ENCODE measurements around the gene PCDH15. TPM values are rescaled to one million over a fixed set of nuclear protein-coding genes. Genes with fewer than 3 reads are reported as not detected.

The PCDH15 gene
- total RNA-seq, 1 donor from 2014 or later, result not detected

DNA sequence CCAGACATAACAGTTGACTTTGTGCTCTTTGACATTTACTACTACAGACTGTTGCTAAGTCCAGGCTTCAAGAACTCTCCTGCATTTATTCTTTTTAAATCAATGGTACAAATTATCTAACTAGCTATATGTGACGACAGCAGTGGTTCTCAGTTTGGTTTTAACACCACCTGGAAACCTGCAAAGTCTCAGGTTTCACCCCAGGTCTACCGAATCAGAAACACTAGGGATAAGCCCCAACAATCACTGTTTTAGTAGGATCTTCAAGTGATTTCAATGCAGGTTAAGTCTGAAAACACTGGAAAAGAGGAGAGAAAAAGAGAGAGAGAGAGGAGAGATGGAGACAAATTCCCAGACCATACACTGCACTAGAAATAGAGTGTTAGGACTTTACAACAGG is 519.0 kb downstream of the PCDH15 start:
- Histone ChIP-seq H3K27ac (no peak overlapping the region), H3K4me1 (no peaks in the 10 kb centered on the region), H3K36me3 (no peaks in the 10 kb centered on the region), H3K27me3 (no peaks in the 10 kb centered on the region), H3K4me3 (no peak overlapping the region), H3K9me3 (no peaks in the 10 kb centered on the region)
- intact Hi-C loops (cut with DNase I), result no loop called here
- no peak for DNase-seq (ENCODE audit: low spot score in 2 of 2)
- TF ChIP-seq, protein P1, sequence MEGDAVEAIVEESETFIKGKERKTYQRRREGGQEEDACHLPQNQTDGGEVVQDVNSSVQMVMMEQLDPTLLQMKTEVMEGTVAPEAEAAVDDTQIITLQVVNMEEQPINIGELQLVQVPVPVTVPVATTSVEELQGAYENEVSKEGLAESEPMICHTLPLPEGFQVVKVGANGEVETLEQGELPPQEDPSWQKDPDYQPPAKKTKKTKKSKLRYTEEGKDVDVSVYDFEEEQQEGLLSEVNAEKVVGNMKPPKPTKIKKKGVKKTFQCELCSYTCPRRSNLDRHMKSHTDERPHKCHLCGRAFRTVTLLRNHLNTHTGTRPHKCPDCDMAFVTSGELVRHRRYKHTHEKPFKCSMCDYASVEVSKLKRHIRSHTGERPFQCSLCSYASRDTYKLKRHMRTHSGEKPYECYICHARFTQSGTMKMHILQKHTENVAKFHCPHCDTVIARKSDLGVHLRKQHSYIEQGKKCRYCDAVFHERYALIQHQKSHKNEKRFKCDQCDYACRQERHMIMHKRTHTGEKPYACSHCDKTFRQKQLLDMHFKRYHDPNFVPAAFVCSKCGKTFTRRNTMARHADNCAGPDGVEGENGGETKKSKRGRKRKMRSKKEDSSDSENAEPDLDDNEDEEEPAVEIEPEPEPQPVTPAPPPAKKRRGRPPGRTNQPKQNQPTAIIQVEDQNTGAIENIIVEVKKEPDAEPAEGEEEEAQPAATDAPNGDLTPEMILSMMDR (IDR thresholded peaks at IDR 0.05), result no peak

DNA sequence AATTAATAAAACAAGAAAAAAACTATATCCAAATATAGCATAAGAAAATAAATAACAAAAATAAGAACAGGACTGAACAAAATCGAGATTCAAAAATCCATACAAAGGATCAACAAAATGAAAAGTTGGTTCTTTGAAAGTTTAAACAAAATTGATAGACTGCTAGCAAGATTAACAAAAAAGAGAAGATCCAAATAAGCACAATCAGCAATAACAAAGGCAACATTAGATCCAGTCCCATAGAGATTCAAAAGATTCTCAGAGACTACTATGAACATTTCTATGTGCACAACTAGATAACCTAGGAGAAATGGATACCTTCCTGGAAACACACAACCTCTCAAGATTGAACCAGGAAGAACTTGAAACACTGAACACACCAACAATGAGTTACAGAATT is 534.6 kb downstream of the PCDH15 start:
- TF ChIP-seq, protein P1 (IDR thresholded peaks at IDR 0.05), result no peak
- Histone ChIP-seq H3K4me1 (no peaks in the 10 kb centered on the region), H3K9me3 (no peaks in the 10 kb centered on the region), H3K36me3 (no peaks in the 10 kb centered on the region), H3K27me3 (no peaks in the 10 kb centered on the region), H3K4me3 (no peak overlapping the region), H3K27ac (no peak overlapping the region)
- intact Hi-C loops (cut with DNase I), result no loop called here
- no peak for DNase-seq (ENCODE audit: low spot score in 2 of 2)

DNA sequence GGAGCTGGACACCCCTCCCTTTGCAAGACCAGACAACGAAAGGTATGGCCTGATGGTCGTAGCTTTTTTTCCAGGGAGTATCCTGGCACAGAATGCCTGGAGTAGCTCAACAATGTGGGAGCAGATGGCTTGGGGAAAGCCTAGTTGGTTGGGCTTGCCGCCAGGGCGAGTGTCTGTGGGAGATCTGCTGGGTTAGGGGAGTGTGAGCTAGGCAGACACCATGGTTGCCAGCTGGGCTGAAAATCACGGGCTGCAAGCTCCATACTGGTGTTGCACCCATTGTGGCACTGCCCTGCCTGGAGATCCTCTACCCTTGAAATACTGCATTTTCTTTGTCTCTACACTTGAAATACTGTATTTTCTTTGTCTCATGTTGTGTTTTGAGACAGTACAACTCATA is 538.3 kb downstream of the PCDH15 start:
- intact Hi-C loops (cut with DNase I), result no loop called here
- Histone ChIP-seq H3K27me3 (no peaks in the 10 kb centered on the region), H3K27ac (no peak overlapping the region), H3K36me3 (no peaks in the 10 kb centered on the region), H3K9me3 (no peaks in the 10 kb centered on the region), H3K4me3 (no peak overlapping the region), H3K4me1 (no peaks in the 10 kb centered on the region)
- DNase-seq (ENCODE audit: low spot score in 2 of 2), result no peak
- TF ChIP-seq, protein P1 (IDR thresholded peaks at IDR 0.05), result no peak

- H3K9me3 ChIP-seq, result no peaks in the 10 kb centered on the region
- H3K4me3 ChIP-seq, result no peak overlapping the region
- no peaks in the 10 kb centered on the region for H3K27me3 ChIP-seq
- no peak for DNase-seq (ENCODE audit: low spot score in 2 of 2)
- TF ChIP-seq, protein P1 (IDR thresholded peaks at IDR 0.05), result no peak
- H3K36me3 ChIP-seq, result no peaks in the 10 kb centered on the region
- H3K4me1 ChIP-seq, result no peaks in the 10 kb centered on the region
- intact Hi-C loops (cut with DNase I), result no loop called here
- H3K27ac ChIP-seq, result no peak overlapping the region
Measured at GRCh38 chr10:54259104-54259503, 541.9 kb downstream of the PCDH15 start.

DNA sequence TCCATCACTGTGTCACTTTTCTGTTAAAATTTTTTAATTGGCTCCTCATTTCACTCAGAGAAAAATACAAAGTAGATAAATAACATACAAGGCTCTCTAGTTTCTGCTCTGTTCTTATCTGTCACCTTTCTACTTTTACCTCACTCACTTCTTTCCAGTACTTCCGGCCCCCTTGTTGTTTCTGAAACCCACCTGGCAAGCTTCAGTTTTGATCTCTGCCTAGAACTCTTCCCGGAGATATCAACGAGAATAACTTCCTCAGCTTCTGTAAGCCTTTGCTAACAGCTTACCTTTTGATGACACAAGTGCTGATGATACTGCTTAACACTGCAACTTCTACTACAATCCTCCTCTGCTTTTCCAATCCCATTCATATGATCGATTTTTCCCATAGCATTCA is 566.2 kb downstream of the PCDH15 start:
- DNase-seq (ENCODE audit: low spot score in 2 of 2), result no peak
- TF ChIP-seq, protein P1 (IDR thresholded peaks at IDR 0.05), result no peak
- Histone ChIP-seq H3K9me3 (peaks cover 0 to 3% of the 10 kb centered on the region in 2 donors), H3K4me1 (no peaks in the 10 kb centered on the region), H3K36me3 (no peaks in the 10 kb centered on the region), H3K27ac (no peak overlapping the region), H3K27me3 (no peaks in the 10 kb centered on the region), H3K4me3 (no peak overlapping the region)
- intact Hi-C loops (cut with DNase I), result no loop called here

GRCh38 chr10:54203401-54203800 is 597.6 kb downstream of the PCDH15 start:
- Histone ChIP-seq H3K4me3 (no peak overlapping the region), H3K9me3 (no peaks in the 10 kb centered on the region), H3K36me3 (no peaks in the 10 kb centered on the region), H3K27me3 (no peaks in the 10 kb centered on the region), H3K27ac (no peak overlapping the region), H3K4me1 (no peaks in the 10 kb centered on the region)
- TF ChIP-seq, protein P1 (IDR thresholded peaks at IDR 0.05), result no peak
- DNase-seq (ENCODE audit: low spot score in 2 of 2), result no peak
- intact Hi-C loops (cut with DNase I), result no loop called here
